ENCODE measurements around the gene TRIO. TPM values are rescaled to one million over a fixed set of nuclear protein-coding genes. Genes with fewer than 3 reads are reported as not detected.

TRIO gene
- total RNA-seq, 2 experiments from 2014 or later: 6.0 to 6.6 TPM

DNA sequence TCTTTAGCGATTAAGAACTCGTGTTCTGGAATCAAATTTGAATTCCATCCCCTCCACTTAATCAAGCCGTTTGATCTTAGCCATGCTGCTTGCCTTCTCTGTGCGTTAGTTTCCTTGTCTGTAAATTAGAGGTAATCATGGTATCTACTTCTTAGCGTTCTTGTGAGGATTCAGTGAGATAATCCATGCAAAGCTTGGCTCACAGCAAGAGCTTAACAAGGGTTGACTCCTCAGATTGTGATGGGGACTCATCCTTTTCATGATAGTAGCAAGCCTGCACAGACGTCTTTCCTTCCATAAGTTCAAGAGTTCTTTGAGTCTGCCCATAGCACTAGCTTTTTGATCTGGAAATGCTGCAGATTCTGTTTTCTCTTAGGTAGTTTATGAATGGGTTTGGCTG lies 72.8 kb downstream of the TRIO start:
- H3K4me3 Mint-ChIP-seq: no peak overlapping the region
- DNase-seq: no peak
- H3K9me3 Mint-ChIP-seq: no peaks in the 10 kb centered on the region
- ChIA-PET CTCF (no interaction called here), POLR2A (no interaction called here)
- H3K27ac Mint-ChIP-seq: no peak overlapping the region
- intact Hi-C loops (cut with micrococcal nuclease): no loop called here
- H3K27me3 Mint-ChIP-seq: peaks cover 17% of the 10 kb centered on the region
- H3K36me3 Mint-ChIP-seq: no peaks in the 10 kb centered on the region
- no peaks in the 10 kb centered on the region for H3K4me1 Mint-ChIP-seq (ENCODE audit: low read depth)

DNA sequence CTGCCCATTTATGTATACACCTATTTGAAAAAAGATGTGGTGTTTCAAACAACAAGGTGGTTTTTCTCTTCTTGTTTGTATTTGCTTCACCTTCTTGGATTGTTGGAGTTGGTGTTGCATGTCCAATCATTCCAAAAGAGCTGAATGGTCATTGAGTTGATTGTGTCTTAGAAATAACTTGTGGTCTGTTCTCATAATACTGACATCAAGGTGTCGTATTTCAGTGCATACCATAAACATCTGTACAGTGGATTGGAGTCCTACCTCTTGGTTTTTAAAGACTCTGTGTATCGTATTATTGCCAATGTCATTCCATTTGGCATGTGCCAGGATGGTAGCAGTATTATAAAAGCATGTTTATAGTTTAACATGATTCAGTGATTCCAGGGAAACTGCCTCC lies 73.2 kb downstream of the TRIO start:
- Mint-ChIP-seq H3K9me3 (no peaks in the 10 kb centered on the region), H3K27ac (no peak overlapping the region), H3K4me3 (no peak overlapping the region), H3K36me3 (no peaks in the 10 kb centered on the region), H3K27me3 (peaks cover 20% of the 10 kb centered on the region), H3K4me1 (ENCODE audit: low read depth) (no peaks in the 10 kb centered on the region)
- ChIA-PET POLR2A (no interaction called here), CTCF (no interaction called here)
- DNase-seq: no peak
- intact Hi-C loops (cut with micrococcal nuclease): no loop called here

DNA sequence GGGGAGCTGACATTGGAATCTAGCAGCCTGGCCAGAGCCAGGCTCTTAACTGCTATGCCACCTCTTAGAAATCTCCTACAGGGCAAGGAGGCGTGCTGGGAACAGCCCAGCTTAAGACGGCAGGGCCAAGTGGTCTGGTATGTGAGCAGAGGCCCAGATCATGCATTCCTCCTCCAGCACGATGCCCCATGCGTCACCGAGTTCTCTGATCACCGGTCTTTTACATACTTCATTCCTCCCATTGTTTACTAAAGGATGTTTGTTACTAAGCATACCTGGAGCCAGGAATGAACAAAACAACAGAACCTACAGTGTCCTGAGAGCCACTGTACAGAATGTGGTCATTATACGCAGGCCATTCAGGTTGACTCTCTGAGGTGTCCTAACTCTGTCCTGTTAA lies 73.8 kb downstream of the TRIO start:
- CTCF ChIA-PET: no interaction called here

DNA sequence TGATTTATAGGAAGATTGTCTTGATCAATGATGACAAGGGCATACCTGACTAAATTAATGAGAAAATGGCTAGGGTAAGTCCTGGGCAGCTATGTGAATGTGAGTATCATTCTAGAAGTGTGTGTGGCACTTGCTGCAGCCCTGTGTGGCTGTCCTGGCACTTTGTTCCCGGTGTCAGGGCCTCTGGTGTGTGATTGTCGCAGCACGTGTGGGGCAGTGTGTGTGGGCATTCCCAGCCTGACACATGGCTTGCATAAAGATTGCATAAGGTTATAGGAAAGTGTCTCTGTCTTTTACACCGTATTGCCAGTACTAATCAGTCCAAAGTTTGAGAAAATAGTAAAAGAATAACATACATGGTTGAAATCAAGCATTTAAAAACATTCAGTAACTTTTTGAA lies 74.4 kb downstream of the TRIO start:
- Mint-ChIP-seq H3K36me3 (no peaks in the 10 kb centered on the region), H3K9me3 (no peaks in the 10 kb centered on the region), H3K27ac (no peak overlapping the region), H3K4me3 (no peak overlapping the region), H3K27me3 (peaks cover 23% of the 10 kb centered on the region), H3K4me1 (ENCODE audit: low read depth) (no peaks in the 10 kb centered on the region)
- intact Hi-C loops (cut with micrococcal nuclease): no loop called here
- ChIA-PET POLR2A (no interaction called here), CTCF (no interaction called here)
- DNase-seq: no peak

More for the DNA sequence above, 73.8 kb downstream of the TRIO start:
- no peaks in the 10 kb centered on the region for H3K36me3 Mint-ChIP-seq
- H3K27ac Mint-ChIP-seq: no peak overlapping the region
- no peaks in the 10 kb centered on the region for H3K4me1 Mint-ChIP-seq (ENCODE audit: low read depth)
- peaks cover 23% of the 10 kb centered on the region for H3K27me3 Mint-ChIP-seq
- H3K9me3 Mint-ChIP-seq: no peaks in the 10 kb centered on the region
- intact Hi-C loops (cut with micrococcal nuclease): no loop called here
- no peak for DNase-seq
- POLR2A ChIA-PET: no interaction called here
- no peak overlapping the region for H3K4me3 Mint-ChIP-seq

DNA sequence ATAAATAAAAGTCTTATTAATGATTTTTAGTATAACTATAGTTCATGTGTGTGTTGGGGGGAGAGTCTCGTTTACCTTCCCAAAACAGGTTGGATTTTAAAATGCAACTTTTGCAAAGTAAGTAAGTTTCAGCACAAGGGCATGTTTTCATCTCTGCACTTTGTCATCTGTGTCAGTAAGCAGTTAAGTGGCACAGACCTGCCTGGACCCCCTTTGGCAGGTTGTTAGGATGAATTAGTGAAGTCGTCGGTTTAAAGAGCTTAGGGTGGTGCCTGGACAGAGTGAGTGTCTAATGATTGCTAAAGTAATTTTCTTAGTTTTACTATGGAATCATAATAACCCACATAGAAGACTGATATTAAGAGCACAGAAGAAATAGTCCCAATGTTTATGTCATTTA lies 74.9 kb downstream of the TRIO start:
- ChIA-PET POLR2A (no interaction called here), CTCF (no interaction called here)
- intact Hi-C loops (cut with micrococcal nuclease): no loop called here
- DNase-seq: no peak
- Mint-ChIP-seq H3K27ac (no peak overlapping the region), H3K4me3 (no peak overlapping the region), H3K36me3 (no peaks in the 10 kb centered on the region), H3K4me1 (ENCODE audit: low read depth) (no peaks in the 10 kb centered on the region), H3K27me3 (peaks cover 24% of the 10 kb centered on the region), H3K9me3 (no peaks in the 10 kb centered on the region)

DNA sequence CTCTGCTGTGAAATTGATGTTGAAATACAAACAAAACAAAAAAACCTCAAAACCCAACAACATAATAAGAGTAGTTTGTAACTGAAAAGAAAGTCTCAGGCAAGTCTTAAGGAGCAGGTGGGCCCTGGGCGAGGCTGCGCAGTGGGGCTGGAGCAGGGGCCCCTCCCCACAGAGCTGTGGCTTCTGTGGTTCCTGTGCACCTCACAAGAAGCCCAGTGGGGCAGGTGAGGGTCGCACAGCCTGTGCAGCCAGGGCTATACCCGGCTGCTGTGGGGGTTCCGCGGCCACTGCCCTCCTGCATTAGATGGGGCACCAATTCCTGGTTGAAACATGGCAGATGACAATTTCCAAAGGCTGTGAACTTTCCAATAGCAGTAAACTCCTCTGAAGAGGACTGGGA lies 75.3 kb downstream of the TRIO start:
- no peak overlapping the region for H3K4me3 Mint-ChIP-seq

DNA sequence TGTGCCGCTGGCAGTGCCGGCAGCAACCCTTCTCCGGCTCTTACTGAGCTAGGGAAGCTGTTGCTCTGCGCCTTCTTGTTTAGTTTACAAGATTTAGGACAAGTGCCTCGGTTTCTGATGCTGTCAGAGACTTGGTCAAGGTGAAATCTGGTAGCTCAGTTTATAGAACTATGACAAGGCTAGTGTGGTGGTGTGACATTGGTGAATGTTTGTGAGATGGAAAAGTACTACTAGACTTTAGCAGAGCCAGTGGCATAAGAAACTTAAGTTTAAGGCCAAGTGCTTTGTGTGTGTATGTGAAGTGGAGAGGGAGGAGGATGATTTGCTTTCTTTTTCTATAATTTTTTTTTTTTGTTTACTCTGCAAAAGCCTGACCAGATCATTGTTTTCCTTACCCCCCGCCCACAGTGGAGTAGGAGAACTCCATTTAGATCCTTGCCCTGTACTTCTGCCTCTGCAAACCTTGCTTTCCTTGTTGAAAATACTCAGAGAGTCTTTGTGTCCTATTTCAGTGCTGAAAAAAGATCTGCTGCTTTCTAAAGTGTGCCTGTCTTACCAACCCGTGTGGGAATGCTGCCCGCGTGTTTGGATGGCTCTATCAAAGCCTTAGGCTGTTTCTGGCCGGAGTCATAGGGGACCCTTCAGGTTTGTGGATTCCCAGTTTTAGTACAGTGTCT lies 75.9 kb downstream of the TRIO start:
- H3K27me3 Mint-ChIP-seq: peaks cover 29% of the 10 kb centered on the region
- H3K36me3 Mint-ChIP-seq: no peaks in the 10 kb centered on the region
- POLR2A ChIA-PET: no interaction called here
- no peak overlapping the region for H3K27ac Mint-ChIP-seq
- CTCF ChIA-PET: no interaction called here
- H3K4me1 Mint-ChIP-seq (ENCODE audit: low read depth): peaks cover 5% of the 10 kb centered on the region
- intact Hi-C loops (cut with micrococcal nuclease): no loop called here
- H3K4me3 Mint-ChIP-seq: no peak overlapping the region
- no peak for DNase-seq
- no peaks in the 10 kb centered on the region for H3K9me3 Mint-ChIP-seq

More for the DNA sequence above, 75.3 kb downstream of the TRIO start:
- Mint-ChIP-seq H3K27ac (no peak overlapping the region), H3K9me3 (no peaks in the 10 kb centered on the region), H3K27me3 (peaks cover 29% of the 10 kb centered on the region), H3K36me3 (no peaks in the 10 kb centered on the region), H3K4me1 (ENCODE audit: low read depth) (peaks cover 3% of the 10 kb centered on the region)
- ChIA-PET POLR2A (no interaction called here), CTCF (no interaction called here)
- no peak for DNase-seq
- intact Hi-C loops (cut with micrococcal nuclease): no loop called here

DNA sequence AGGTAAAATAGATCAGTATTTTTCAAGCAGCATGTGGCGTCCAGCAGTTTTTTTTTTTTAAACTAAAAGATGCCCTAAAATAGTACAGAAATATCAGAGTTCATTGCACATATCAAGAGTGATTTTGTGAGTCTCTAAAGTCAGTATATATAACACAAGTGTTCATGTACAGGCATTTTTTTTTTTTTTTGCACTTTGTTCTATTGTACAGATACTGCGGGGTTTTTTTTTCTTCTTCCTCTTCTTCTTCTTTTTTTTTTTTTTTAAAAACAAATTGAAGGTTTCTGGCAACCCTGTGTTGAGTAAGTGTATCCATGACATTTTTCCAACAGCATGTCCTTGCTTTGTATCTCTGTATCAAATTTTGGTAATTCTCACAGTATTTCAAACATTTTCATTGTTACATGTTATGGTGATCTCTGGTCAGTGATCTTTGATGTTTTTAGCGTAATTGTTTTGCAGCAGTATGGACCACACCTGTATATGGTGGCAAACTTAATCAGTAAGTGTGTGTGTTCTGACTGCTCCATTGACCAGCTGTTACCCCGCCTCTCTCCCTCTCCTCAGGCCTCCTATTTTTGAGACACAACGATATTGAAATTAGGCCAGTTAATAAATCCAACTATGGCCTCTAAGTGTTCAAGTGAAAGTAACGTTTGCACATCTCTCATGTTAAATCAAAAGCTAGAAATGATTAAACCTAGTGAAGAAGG lies 76.8 kb downstream of the TRIO start:
- Mint-ChIP-seq H3K27me3 (peaks cover 25% of the 10 kb centered on the region), H3K36me3 (no peaks in the 10 kb centered on the region), H3K4me3 (no peak overlapping the region), H3K27ac (no peak overlapping the region), H3K9me3 (no peaks in the 10 kb centered on the region), H3K4me1 (ENCODE audit: low read depth) (peaks cover 5% of the 10 kb centered on the region)
- intact Hi-C loops (cut with micrococcal nuclease): no loop called here
- no peak for DNase-seq
- ChIA-PET POLR2A (no interaction called here), CTCF (no interaction called here)

DNA sequence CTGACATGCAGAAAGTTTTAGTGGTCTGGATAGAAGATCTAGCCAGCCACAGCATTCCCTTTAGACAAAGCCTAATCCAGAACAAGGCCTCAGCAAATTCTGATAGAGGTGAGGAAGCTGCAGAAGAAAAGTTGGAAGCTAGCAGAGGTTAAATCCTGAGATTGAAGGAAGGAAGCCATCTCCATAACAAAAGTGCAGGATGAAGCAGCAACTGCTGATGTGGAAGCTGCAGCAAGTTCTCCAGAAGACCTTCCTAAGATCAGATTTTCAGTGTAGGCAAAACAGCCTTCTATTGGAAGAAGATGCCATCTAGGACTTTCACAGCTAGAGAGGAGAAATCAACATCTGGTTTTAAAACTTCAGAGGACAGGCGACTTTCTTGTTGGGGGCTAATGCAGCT lies 77.5 kb downstream of the TRIO start:
- CTCF ChIA-PET: no interaction called here
- H3K27ac Mint-ChIP-seq: no peak overlapping the region
- POLR2A ChIA-PET: no interaction called here
- no peak overlapping the region for H3K4me3 Mint-ChIP-seq
- DNase-seq: no peak
- peaks cover 25% of the 10 kb centered on the region for H3K27me3 Mint-ChIP-seq
- H3K36me3 Mint-ChIP-seq: no peaks in the 10 kb centered on the region
- intact Hi-C loops (cut with micrococcal nuclease): no loop called here
- peaks cover 5% of the 10 kb centered on the region for H3K4me1 Mint-ChIP-seq (ENCODE audit: low read depth)
- no peaks in the 10 kb centered on the region for H3K9me3 Mint-ChIP-seq

DNA sequence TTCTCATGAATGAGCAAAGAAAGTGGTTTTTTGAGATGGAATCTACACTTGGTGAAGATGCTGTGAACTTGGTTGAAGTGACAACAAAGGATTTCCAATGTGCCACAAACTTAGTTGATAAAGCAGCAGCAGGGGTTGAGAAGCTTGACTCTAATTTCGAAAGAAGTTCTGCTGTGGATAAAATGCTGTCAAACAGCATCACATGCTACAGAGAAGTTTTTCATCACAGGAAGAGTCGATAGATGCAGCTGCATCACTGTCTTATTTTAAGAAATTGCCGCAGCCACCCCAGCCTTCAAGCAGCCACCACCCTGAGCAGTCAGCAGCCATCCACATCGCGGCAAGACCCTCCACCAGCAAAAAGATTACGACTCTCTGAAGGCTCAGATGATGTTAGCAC lies 78.6 kb downstream of the TRIO start:
- no peak overlapping the region for H3K4me3 Mint-ChIP-seq
- ChIA-PET CTCF (no interaction called here), POLR2A (no interaction called here)
- H3K4me1 Mint-ChIP-seq (ENCODE audit: low read depth): peaks cover 5% of the 10 kb centered on the region
- no peaks in the 10 kb centered on the region for H3K36me3 Mint-ChIP-seq
- H3K27ac Mint-ChIP-seq: no peak overlapping the region
- H3K9me3 Mint-ChIP-seq: no peaks in the 10 kb centered on the region
- no peak for DNase-seq
- intact Hi-C loops (cut with micrococcal nuclease): no loop called here
- H3K27me3 Mint-ChIP-seq: peaks cover 25% of the 10 kb centered on the region

DNA sequence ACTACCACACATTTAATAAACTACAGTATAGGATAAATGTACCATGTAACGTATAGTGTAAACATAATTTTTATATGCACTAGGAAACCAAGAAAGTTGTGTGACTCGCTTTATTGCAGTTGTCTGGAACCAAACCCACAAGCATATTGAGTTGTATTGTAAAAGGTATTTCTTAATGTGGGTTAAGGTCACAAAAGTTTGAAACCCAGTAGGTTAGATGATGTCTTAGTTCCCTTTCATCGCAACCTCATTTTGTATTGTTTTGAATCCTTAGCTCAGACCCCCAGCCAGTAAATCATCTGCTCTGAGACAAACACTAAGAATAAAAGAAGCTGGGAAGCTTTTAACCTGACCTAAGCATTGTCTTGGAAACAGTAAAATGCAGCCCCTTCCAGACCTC lies 79.1 kb downstream of the TRIO start:
- no peak overlapping the region for H3K4me3 Mint-ChIP-seq
- no peak overlapping the region for H3K27ac Mint-ChIP-seq
- H3K9me3 Mint-ChIP-seq: no peaks in the 10 kb centered on the region
- no peak for DNase-seq
- H3K27me3 Mint-ChIP-seq: peaks cover 27% of the 10 kb centered on the region
- H3K4me1 Mint-ChIP-seq (ENCODE audit: low read depth): peaks cover 5% of the 10 kb centered on the region
- intact Hi-C loops (cut with micrococcal nuclease): no loop called here
- CTCF ChIA-PET: no interaction called here
- H3K36me3 Mint-ChIP-seq: no peaks in the 10 kb centered on the region
- POLR2A ChIA-PET: no interaction called here

DNA sequence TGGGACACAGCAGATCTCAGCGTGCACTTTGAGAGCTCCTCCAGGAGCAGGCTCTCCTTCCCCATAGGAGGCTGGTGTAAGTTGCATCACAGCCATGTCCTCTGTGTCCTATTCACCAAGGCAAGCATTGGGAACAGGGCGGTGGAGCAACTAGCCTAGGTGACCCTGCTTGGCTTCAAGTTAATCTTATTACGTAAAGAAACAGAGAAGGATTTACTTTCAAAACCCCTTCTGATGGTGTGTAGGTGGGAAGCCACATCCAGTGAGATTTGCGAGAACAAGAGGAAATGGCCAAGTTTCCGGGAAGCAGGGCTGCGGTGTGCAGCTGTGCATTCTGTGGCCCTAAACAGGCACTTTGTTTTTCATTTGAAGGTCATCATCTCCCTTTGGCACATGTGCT lies 80.2 kb downstream of the TRIO start:
- H3K4me3 Mint-ChIP-seq: no peak overlapping the region
- peaks cover 23% of the 10 kb centered on the region for H3K27me3 Mint-ChIP-seq
- intact Hi-C loops (cut with micrococcal nuclease): no loop called here
- peaks cover 5% of the 10 kb centered on the region for H3K4me1 Mint-ChIP-seq (ENCODE audit: low read depth)
- H3K9me3 Mint-ChIP-seq: no peaks in the 10 kb centered on the region
- DNase-seq: peak; percentile 15
- ChIA-PET POLR2A (no interaction called here), CTCF (no interaction called here)
- H3K36me3 Mint-ChIP-seq: no peaks in the 10 kb centered on the region
- no peak overlapping the region for H3K27ac Mint-ChIP-seq

DNA sequence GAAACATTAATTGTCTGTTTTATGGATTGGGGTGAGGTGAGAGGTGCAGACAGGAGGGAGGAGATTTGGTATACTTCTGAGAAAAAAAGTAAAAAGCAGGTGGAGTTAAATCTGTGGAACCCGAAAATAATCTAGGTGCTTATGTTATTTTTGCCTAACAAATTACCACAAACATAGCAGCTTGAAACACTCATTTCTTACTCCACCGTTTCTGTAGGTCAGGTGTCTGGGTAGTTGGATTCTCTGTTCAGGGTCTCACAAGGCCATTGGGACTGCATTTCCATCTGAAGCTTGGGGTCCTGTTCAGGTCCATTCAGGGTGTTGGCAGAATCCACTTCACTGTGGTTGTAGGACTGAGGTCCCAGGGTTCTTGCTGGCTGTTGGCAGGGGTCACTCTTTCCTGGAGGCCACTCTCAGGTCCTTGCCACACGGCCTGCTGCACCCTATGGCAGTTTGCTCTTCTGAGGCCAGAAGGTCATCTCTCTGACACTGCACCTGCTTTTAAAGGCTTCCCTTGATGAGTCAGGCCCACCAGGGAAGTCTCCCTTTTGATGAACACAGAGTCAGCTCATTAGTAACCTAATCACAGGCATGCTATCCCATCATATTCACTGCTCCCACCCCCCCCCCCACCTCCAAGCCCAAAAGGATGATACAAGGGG lies 82.2 kb downstream of the TRIO start:
- CTCF ChIA-PET: no interaction called here
- POLR2A ChIA-PET: no interaction called here

More for the DNA sequence above, 82.2 kb downstream of the TRIO start:
- no peak overlapping the region for H3K4me3 Mint-ChIP-seq
- H3K36me3 Mint-ChIP-seq: no peaks in the 10 kb centered on the region
- H3K9me3 Mint-ChIP-seq: no peaks in the 10 kb centered on the region
- H3K27me3 Mint-ChIP-seq: peaks cover 16% of the 10 kb centered on the region
- H3K4me1 Mint-ChIP-seq (ENCODE audit: low read depth): peaks cover 5% of the 10 kb centered on the region
- no peak for DNase-seq
- H3K27ac Mint-ChIP-seq: no peak overlapping the region
- intact Hi-C loops (cut with micrococcal nuclease): no loop called here

Measured in activated CD4-positive, alpha-beta memory T cell treated with anti-CD3 and anti-CD28 coated beads for 36 hours (primary cell).